ENCODE measurements around the gene IFNL4.

IFNL4 gene

GRCh38 chr19:39253374-39254149 lies 4.9 kb upstream of the IFNL4 start:
- Mint-ChIP-seq H3K4me1 (peaks cover 8% of the 10 kb centered on the region), H3K27me3 (ENCODE audit: low read depth, poor library complexity) (peaks cover 87% of the 10 kb centered on the region), H3K36me3 (ENCODE audit: low read depth) (no peaks in the 10 kb centered on the region), H3K27ac (no peak overlapping the region), H3K9me3 (peaks cover 7% of the 10 kb centered on the region), H3K4me3 (no peak overlapping the region)
- no peak for TF ChIP-seq CTCF (IDR thresholded peaks at IDR 0.05)
- DNase-seq: no peak

GRCh38 chr19:39252458-39252857 lies 3.8 kb upstream of the IFNL4 start:
- H3K36me3 Mint-ChIP-seq (ENCODE audit: low read depth): no peaks in the 10 kb centered on the region
- H3K27ac Mint-ChIP-seq: no peak overlapping the region
- peaks cover 90% of the 10 kb centered on the region for H3K27me3 Mint-ChIP-seq (ENCODE audit: low read depth, poor library complexity)
- peaks cover 4% of the 10 kb centered on the region for H3K9me3 Mint-ChIP-seq
- H3K4me1 Mint-ChIP-seq: no peaks in the 10 kb centered on the region
- DNase-seq: no peak
- no peak overlapping the region for H3K4me3 Mint-ChIP-seq
- TF ChIP-seq CTCF (IDR thresholded peaks at IDR 0.05): no peak

GRCh38 chr19:39251846-39252245 lies 3.2 kb upstream of the IFNL4 start:
- DNase-seq: no peak
- no peak for TF ChIP-seq CTCF (IDR thresholded peaks at IDR 0.05)
- no peak overlapping the region for H3K4me3 Mint-ChIP-seq
- H3K9me3 Mint-ChIP-seq: no peaks in the 10 kb centered on the region
- H3K27ac Mint-ChIP-seq: peak overlapping the region; percentile 6
- peaks cover 90% of the 10 kb centered on the region for H3K27me3 Mint-ChIP-seq (ENCODE audit: low read depth, poor library complexity)
- no peaks in the 10 kb centered on the region for H3K4me1 Mint-ChIP-seq
- H3K36me3 Mint-ChIP-seq (ENCODE audit: low read depth): no peaks in the 10 kb centered on the region

GRCh38 chr19:39251081-39251480 lies 2.4 kb upstream of the IFNL4 start:
- Mint-ChIP-seq H3K4me3 (no peak overlapping the region), H3K4me1 (no peaks in the 10 kb centered on the region), H3K27ac (no peak overlapping the region), H3K27me3 (ENCODE audit: low read depth, poor library complexity) (peaks cover 85% of the 10 kb centered on the region), H3K9me3 (no peaks in the 10 kb centered on the region), H3K36me3 (ENCODE audit: low read depth) (no peaks in the 10 kb centered on the region)
- no peak for DNase-seq
- no peak for TF ChIP-seq CTCF (IDR thresholded peaks at IDR 0.05)

- Mint-ChIP-seq H3K36me3 (ENCODE audit: low read depth) (no peaks in the 10 kb centered on the region), H3K4me1 (peaks cover 7% of the 10 kb centered on the region), H3K4me3 (no peak overlapping the region), H3K9me3 (no peaks in the 10 kb centered on the region), H3K27me3 (ENCODE audit: low read depth, poor library complexity) (peaks cover 88% of the 10 kb centered on the region), H3K27ac (no peak overlapping the region)
- TF ChIP-seq CTCF (IDR thresholded peaks at IDR 0.05): no peak
- DNase-seq: peak; percentile 60
Observed at GRCh38 chr19:39247701-39248664, 673 bp downstream of the IFNL4 start.
